HFFc6 (cell line): Measurements from ENCODE around the gene LUM. TPM values are rescaled to one million over a fixed set of nuclear protein-coding genes. Genes with fewer than 3 reads are reported as not detected.
A peak's percentile ranks its signal among the peaks of the same experiment; 100 is the strongest.

Experiments
- DNase-seq: peaks from one replicate; pipeline ENCODE4 v3.0.0-alpha.2; 2018
- H3K27ac Mint-ChIP-seq: 2 replicates; pipeline ENCODE4 v1.8.0; 2020; ENCODE audit warnings: mild to moderate bottlenecking, mixed read lengths
- H3K27me3 Mint-ChIP-seq: 2 replicates; pipeline ENCODE4 v1.8.0; 2021; ENCODE audit warnings: mild to moderate bottlenecking, moderate library complexity, mixed read lengths; ENCODE audit not compliant: insufficient read depth
- H3K36me3 Mint-ChIP-seq: 2 replicates; pipeline ENCODE4 v1.8.0; 2021; ENCODE audit warnings: low read depth, mixed read lengths
- H3K4me1 Mint-ChIP-seq: 2 replicates; pipeline ENCODE4 v1.8.0; 2020; ENCODE audit warnings: low read depth, mixed read lengths
- H3K4me3 Mint-ChIP-seq: 2 replicates; pipeline ENCODE4 v1.8.0; 2020; ENCODE audit warnings: mild to moderate bottlenecking, moderate library complexity, mixed read lengths
- H3K9me3 Mint-ChIP-seq: 2 replicates; pipeline ENCODE4 v1.8.0; 2020; ENCODE audit warnings: mild to moderate bottlenecking, mixed read lengths
- CTCF ChIP-seq: fragments of 200-600 bp; sonication (generic); IDR thresholded peaks from 2 replicates; pipeline ENCODE4 v1.5.0; 2021; ENCODE audit warnings: antibody characterized with exemption, mild to moderate bottlenecking
- total RNA-seq, 6 experiments: library from RNA; stranded (reverse); fragmentation: NEBNext Ultra II Directional; extraction: Animal tissue kit (Norgen Biotek cat#: 25700); gene quantifications; 2 replicates in 1 of 6; 3 replicates in 5 of 6; pipeline ENCODE4 v1.2.3, GENCODE V29; 2021

The LUM gene
- total RNA-seq, 6 experiments from 2014 or later = 34.3 to 78.1 (median 57.3) TPM

- no peaks in the 10 kb centered on the region for H3K36me3 Mint-ChIP-seq
- TF ChIP-seq CTCF = no peak
- no peak for DNase-seq
- H3K27ac Mint-ChIP-seq = peak overlapping the region; percentile 60
- peaks cover 55% of the 10 kb centered on the region for H3K4me1 Mint-ChIP-seq
- H3K27me3 Mint-ChIP-seq = no peaks in the 10 kb centered on the region
- H3K9me3 Mint-ChIP-seq = no peaks in the 10 kb centered on the region
- H3K4me3 Mint-ChIP-seq = peak overlapping the region; percentile 5
Measured at GRCh38 chr12:91099341-91099740, 12.0 kb downstream of the LUM start.

GRCh38 chr12:91098941-91099340 lies 12.4 kb downstream of the LUM start:
- Mint-ChIP-seq H3K27ac (peak overlapping the region; percentile 60), H3K9me3 (no peaks in the 10 kb centered on the region), H3K36me3 (no peaks in the 10 kb centered on the region), H3K4me1 (peaks cover 59% of the 10 kb centered on the region), H3K4me3 (no peak overlapping the region), H3K27me3 (no peaks in the 10 kb centered on the region)
- DNase-seq = peak; percentile 84
- no peak for TF ChIP-seq CTCF

- no peaks in the 10 kb centered on the region for H3K9me3 Mint-ChIP-seq
- no peaks in the 10 kb centered on the region for H3K27me3 Mint-ChIP-seq
- peak overlapping the region; percentile 49; the same call in 1 of the 2 replicates for H3K27ac Mint-ChIP-seq
- H3K4me1 Mint-ChIP-seq = peaks cover 64% of the 10 kb centered on the region
- no peaks in the 10 kb centered on the region for H3K36me3 Mint-ChIP-seq
- peak overlapping the region; percentile 1; the same call in 1 of the 2 replicates for H3K4me3 Mint-ChIP-seq
- TF ChIP-seq CTCF = no peak
- no peak for DNase-seq
Measured at GRCh38 chr12:91098461-91098860, 12.8 kb downstream of the LUM start.

GRCh38 chr12:91094957-91095356 lies 16.3 kb downstream of the LUM start:
- Mint-ChIP-seq H3K4me3 (no peak overlapping the region), H3K27me3 (no peaks in the 10 kb centered on the region), H3K4me1 (peaks cover 45% of the 10 kb centered on the region), H3K36me3 (peaks cover 13% of the 10 kb centered on the region), H3K27ac (no peak overlapping the region), H3K9me3 (peaks cover 15% of the 10 kb centered on the region)
- no peak for DNase-seq
- TF ChIP-seq CTCF = no peak

GRCh38 chr12:91094032-91094662 lies 17.1 kb downstream of the LUM start:
- Mint-ChIP-seq H3K9me3 (peaks cover 23% of the 10 kb centered on the region), H3K27ac (peak overlapping the region; percentile 35), H3K36me3 (peaks cover 21% of the 10 kb centered on the region), H3K4me3 (peak overlapping the region; percentile 75), H3K27me3 (no peaks in the 10 kb centered on the region), H3K4me1 (peaks cover 37% of the 10 kb centered on the region)
- no peak for DNase-seq
- TF ChIP-seq CTCF = no peak
